Liver (tissue), 3 donors: ENCODE data around the gene ENPP7.

ENCODE experiments used
- CTCF ChIP-seq: fragments of 150-350 bp; IDR thresholded peaks from 2 replicates; pipeline ENCODE4 v1.5.1; 2017; ENCODE audit warnings: improper control_type of control experiment, low read depth, low read length; ENCODE audit not compliant: missing input control
- EGR1 ChIP-seq, 2 donors: IDR thresholded peaks; 2 replicates each; pipeline ENCODE4 v1.6.1; 2016 to 2018; ENCODE audit warnings: antibody characterized with exemption in 2 of 2, low read depth in 2 of 2
- RXRA ChIP-seq, 2 donors: IDR thresholded peaks; 2 replicates each; pipeline ENCODE4 v1.6.1; 2017 to 2018; ENCODE audit warnings: antibody characterized with exemption in 2 of 2, mild to moderate bottlenecking in 1 of 2
- SP1 ChIP-seq: IDR thresholded peaks from 2 replicates; pipeline ENCODE4 v1.6.1; 2018; ENCODE audit warnings: antibody characterized with exemption, mild to moderate bottlenecking
- TF ChIP-seq, protein P1 (sequence below): IDR thresholded peaks from 2 replicates; pipeline ENCODE4 v1.6.1; 2016; ENCODE audit warnings: antibody characterized with exemption, mild to moderate bottlenecking
- TF ChIP-seq, protein P2 (sequence below): IDR thresholded peaks from 2 replicates; pipeline ENCODE4 v1.6.1; 2016; ENCODE audit warnings: antibody characterized with exemption
- donor health status: healthy.
- donor health status: healthy.

GRCh38 chr17:79749156-79749815, 18.5 kb downstream of the ENPP7 start:
- TF ChIP-seq, protein P1, sequence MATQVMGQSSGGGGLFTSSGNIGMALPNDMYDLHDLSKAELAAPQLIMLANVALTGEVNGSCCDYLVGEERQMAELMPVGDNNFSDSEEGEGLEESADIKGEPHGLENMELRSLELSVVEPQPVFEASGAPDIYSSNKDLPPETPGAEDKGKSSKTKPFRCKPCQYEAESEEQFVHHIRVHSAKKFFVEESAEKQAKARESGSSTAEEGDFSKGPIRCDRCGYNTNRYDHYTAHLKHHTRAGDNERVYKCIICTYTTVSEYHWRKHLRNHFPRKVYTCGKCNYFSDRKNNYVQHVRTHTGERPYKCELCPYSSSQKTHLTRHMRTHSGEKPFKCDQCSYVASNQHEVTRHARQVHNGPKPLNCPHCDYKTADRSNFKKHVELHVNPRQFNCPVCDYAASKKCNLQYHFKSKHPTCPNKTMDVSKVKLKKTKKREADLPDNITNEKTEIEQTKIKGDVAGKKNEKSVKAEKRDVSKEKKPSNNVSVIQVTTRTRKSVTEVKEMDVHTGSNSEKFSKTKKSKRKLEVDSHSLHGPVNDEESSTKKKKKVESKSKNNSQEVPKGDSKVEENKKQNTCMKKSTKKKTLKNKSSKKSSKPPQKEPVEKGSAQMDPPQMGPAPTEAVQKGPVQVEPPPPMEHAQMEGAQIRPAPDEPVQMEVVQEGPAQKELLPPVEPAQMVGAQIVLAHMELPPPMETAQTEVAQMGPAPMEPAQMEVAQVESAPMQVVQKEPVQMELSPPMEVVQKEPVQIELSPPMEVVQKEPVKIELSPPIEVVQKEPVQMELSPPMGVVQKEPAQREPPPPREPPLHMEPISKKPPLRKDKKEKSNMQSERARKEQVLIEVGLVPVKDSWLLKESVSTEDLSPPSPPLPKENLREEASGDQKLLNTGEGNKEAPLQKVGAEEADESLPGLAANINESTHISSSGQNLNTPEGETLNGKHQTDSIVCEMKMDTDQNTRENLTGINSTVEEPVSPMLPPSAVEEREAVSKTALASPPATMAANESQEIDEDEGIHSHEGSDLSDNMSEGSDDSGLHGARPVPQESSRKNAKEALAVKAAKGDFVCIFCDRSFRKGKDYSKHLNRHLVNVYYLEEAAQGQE, result no peak
- TF ChIP-seq CTCF (no peak), SP1 (no peak), RXRA (IDR thresholded peaks at IDR 0.05) (no peak), EGR1 (IDR thresholded peaks at IDR 0.05; ENCODE audit: low read depth in 2 of 2) (no peak)
- TF ChIP-seq, protein P2, sequence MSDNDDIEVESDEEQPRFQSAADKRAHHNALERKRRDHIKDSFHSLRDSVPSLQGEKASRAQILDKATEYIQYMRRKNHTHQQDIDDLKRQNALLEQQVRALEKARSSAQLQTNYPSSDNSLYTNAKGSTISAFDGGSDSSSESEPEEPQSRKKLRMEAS, result no peak
